Trophoblast cell (in vitro differentiated cells and primary cell): ENCODE data around the gene CD200.

Source experiments
- DNase-seq, 2 donors: peaks; one replicate each; pipeline ENCODE4 v3.0.0-alpha.2; 2016
- H2AFZ ChIP-seq: 2 replicates; pipeline ENCODE4 v1.6.1; 2013; ENCODE audit warnings: low read length, moderate library complexity, mild to moderate bottlenecking; ENCODE audit not compliant: insufficient read depth, poor library complexity
- H2AK5ac ChIP-seq: 2 replicates; pipeline ENCODE4 v1.6.1; 2013; ENCODE audit warnings: mild to moderate bottlenecking, low read length
- H2BK120ac ChIP-seq: 2 replicates; pipeline ENCODE4 v1.6.1; 2013; ENCODE audit warnings: low read length, mild to moderate bottlenecking, moderate library complexity; ENCODE audit not compliant: insufficient read depth, poor library complexity
- H2BK12ac ChIP-seq: 2 replicates; pipeline ENCODE4 v1.6.1; 2013; ENCODE audit warnings: mild to moderate bottlenecking, low read length, moderate library complexity
- H2BK5ac ChIP-seq: 2 replicates; pipeline ENCODE4 v1.6.1; 2013; ENCODE audit warnings: low read length, low read depth, moderate library complexity, mild to moderate bottlenecking; ENCODE audit not compliant: poor library complexity
- H3K14ac ChIP-seq: 2 replicates; pipeline ENCODE4 v1.6.1; 2013; ENCODE audit warnings: mild to moderate bottlenecking, low read length
- H3K18ac ChIP-seq: 2 replicates; pipeline ENCODE4 v1.6.1; 2013; ENCODE audit warnings: mild to moderate bottlenecking, low read length
- H3K23ac ChIP-seq: 2 replicates; pipeline ENCODE4 v1.6.1; 2013; ENCODE audit warnings: low read length
- H3K27ac ChIP-seq: 2 replicates; pipeline ENCODE4 v1.5.1; 2013; ENCODE audit warnings: low read depth, mild to moderate bottlenecking, inconsistent platforms, low read length, moderate library complexity
- H3K27me3 ChIP-seq: 2 replicates; pipeline ENCODE4 v1.6.1; 2013; ENCODE audit warnings: inconsistent platforms, mild to moderate bottlenecking, low read length, moderate library complexity; ENCODE audit not compliant: insufficient read depth
- H3K36me3 ChIP-seq, 2 experiments: 1 replicate in 1 of 2; 2 replicates in 1 of 2; pipeline ENCODE4 v1.6.1; 2013; ENCODE audit warnings: low read length in 2 of 2, mild to moderate bottlenecking in 2 of 2, moderate library complexity in 1 of 2; ENCODE audit not compliant: insufficient read depth in 2 of 2, control insufficient read depth in 1 of 2
- H3K4ac ChIP-seq: 2 replicates; pipeline ENCODE4 v1.6.1; 2013; ENCODE audit warnings: low read depth, mild to moderate bottlenecking, low read length, moderate library complexity
- H3K4me1 ChIP-seq, 2 experiments: 1 replicate in 1 of 2; 2 replicates in 1 of 2; pipeline ENCODE4 v1.6.1; 2013; ENCODE audit warnings: low read length in 2 of 2, mild to moderate bottlenecking in 2 of 2, moderate library complexity in 1 of 2; ENCODE audit not compliant: insufficient read depth in 2 of 2, control insufficient read depth in 1 of 2
- H3K4me2 ChIP-seq: 2 replicates; pipeline ENCODE4 v1.6.1; 2013; ENCODE audit warnings: inconsistent platforms, mild to moderate bottlenecking, low read length, moderate library complexity
- H3K4me3 ChIP-seq: 2 replicates; pipeline ENCODE4 v1.5.1; 2013; ENCODE audit warnings: mild to moderate bottlenecking, low read depth, low read length, inconsistent platforms
- H3K79me1 ChIP-seq: one replicate; pipeline ENCODE4 v1.6.1; 2013; ENCODE audit warnings: low read length
- H3K79me2 ChIP-seq: 2 replicates; pipeline ENCODE4 v1.6.1; 2013; ENCODE audit warnings: low read length, mild to moderate bottlenecking; ENCODE audit not compliant: control insufficient read depth, insufficient read depth, poor library complexity
- H3K9ac ChIP-seq: 2 replicates; pipeline ENCODE4 v1.6.1; 2013; ENCODE audit warnings: mild to moderate bottlenecking, low read length
- H3K9me3 ChIP-seq: 2 replicates; pipeline ENCODE4 v1.6.1; 2013; ENCODE audit warnings: low read depth, mild to moderate bottlenecking, control low read depth, inconsistent platforms, low read length; ENCODE audit not compliant: insufficient read depth
- H4K12ac ChIP-seq: 2 replicates; pipeline ENCODE4 v1.6.1; 2013; ENCODE audit warnings: low read depth, mild to moderate bottlenecking, low read length, moderate library complexity
- H4K8ac ChIP-seq: 2 replicates; pipeline ENCODE4 v1.6.1; 2013; ENCODE audit warnings: low read depth, mild to moderate bottlenecking, low read length, moderate library complexity
- H4K91ac ChIP-seq: one replicate; pipeline ENCODE4 v1.6.1; 2013; ENCODE audit warnings: low read depth, mild to moderate bottlenecking, low read length, moderate library complexity
- WGBS: extraction: QIAGEN DNeasy Blood & Tissue Kit; methylation state at CpG from one replicate; pipeline ENCODE4 v1.1.7; 2013; ENCODE audit warnings: missing lambda C conversion rate; ENCODE audit not compliant: insufficient read length, insufficient coverage; ENCODE audit errors: extremely low coverage; 5-methylcytosine and 5-hydroxymethylcytosine counted together

CD200 gene

GRCh38 chr3:112334691-112335433 is 1.9 kb downstream of the CD200 start:
- Histone ChIP-seq H2BK12ac (no peak overlapping the region), H3K18ac (no peak overlapping the region), H3K27ac (no peak overlapping the region), H3K36me3 (no peaks in the 10 kb centered on the region), H3K4me2 (no peak overlapping the region), H4K91ac (no peak overlapping the region), H3K9me3 (no peaks in the 10 kb centered on the region), H3K4me1 (peaks cover 0 to 2% of the 10 kb centered on the region in 2 experiments), H3K14ac (no peak overlapping the region), H2BK5ac (no peak overlapping the region), H3K79me2 (no peaks in the 10 kb centered on the region), H3K9ac (no peak overlapping the region), H4K8ac (no peak overlapping the region), H3K79me1 (no peaks in the 10 kb centered on the region), H3K27me3 (no peaks in the 10 kb centered on the region), H3K23ac (no peak overlapping the region), H4K12ac (no peak overlapping the region), H3K4me3 (no peak overlapping the region), H3K4ac (no peak overlapping the region), H2AK5ac (no peak overlapping the region), H2BK120ac (no peak overlapping the region), H2AFZ (no peak overlapping the region)
- DNase-seq, result no peak
- no CpG with 5 or more reads among the region's 6 CpGs for WGBS

- H3K14ac ChIP-seq, result no peak overlapping the region
- no peak overlapping the region for H3K23ac ChIP-seq
- H3K9ac ChIP-seq, result no peak overlapping the region
- H2AFZ ChIP-seq, result no peak overlapping the region
- H4K8ac ChIP-seq, result no peak overlapping the region
- no peak overlapping the region for H2AK5ac ChIP-seq
- no peaks in the 10 kb centered on the region for H3K36me3 ChIP-seq
- H2BK5ac ChIP-seq, result no peak overlapping the region
- H3K79me2 ChIP-seq, result no peaks in the 10 kb centered on the region
- H3K27ac ChIP-seq, result no peak overlapping the region
- H4K12ac ChIP-seq, result no peak overlapping the region
- H3K27me3 ChIP-seq, result no peaks in the 10 kb centered on the region
- H3K79me1 ChIP-seq, result no peaks in the 10 kb centered on the region
- H4K91ac ChIP-seq, result no peak overlapping the region
- H3K9me3 ChIP-seq, result no peaks in the 10 kb centered on the region
- no peak overlapping the region for H2BK12ac ChIP-seq
- no peak overlapping the region for H3K4ac ChIP-seq
- no CpG with 5 or more reads among the region's 2 CpGs for WGBS
- DNase-seq, result no peak
- no peak overlapping the region for H2BK120ac ChIP-seq
- no peak overlapping the region for H3K4me2 ChIP-seq
- no peak overlapping the region for H3K4me3 ChIP-seq
- peaks cover 0 to 2% of the 10 kb centered on the region in 2 experiments for H3K4me1 ChIP-seq
- no peak overlapping the region for H3K18ac ChIP-seq
Observed at GRCh38 chr3:112335434-112335781, 2.5 kb downstream of the CD200 start.

GRCh38 chr3:112338021-112338726 is 5.2 kb downstream of the CD200 start:
- peak overlapping the region; percentile 20 for H3K4me2 ChIP-seq
- no peak overlapping the region for H4K91ac ChIP-seq
- H3K18ac ChIP-seq, result no peak overlapping the region
- H3K9ac ChIP-seq, result no peak overlapping the region
- no peaks in the 10 kb centered on the region for H3K9me3 ChIP-seq
- H2AK5ac ChIP-seq, result no peak overlapping the region
- no peaks in the 10 kb centered on the region for H3K27me3 ChIP-seq
- no peak overlapping the region for H3K4ac ChIP-seq
- no peak overlapping the region for H4K12ac ChIP-seq
- no peaks in the 10 kb centered on the region for H3K36me3 ChIP-seq
- H4K8ac ChIP-seq, result no peak overlapping the region
- no peaks in the 10 kb centered on the region for H3K4me1 ChIP-seq
- H2AFZ ChIP-seq, result no peak overlapping the region
- no peak overlapping the region for H3K14ac ChIP-seq
- no peak overlapping the region for H3K23ac ChIP-seq
- no peak overlapping the region for H2BK12ac ChIP-seq
- H3K79me2 ChIP-seq, result no peaks in the 10 kb centered on the region
- peak; percentile 45 to 85 for DNase-seq
- no peak overlapping the region for H2BK5ac ChIP-seq
- H2BK120ac ChIP-seq, result no peak overlapping the region
- WGBS, result no CpG with 5 or more reads among the region's 6 CpGs
- no peak overlapping the region for H3K27ac ChIP-seq
- no peaks in the 10 kb centered on the region for H3K79me1 ChIP-seq
- no peak overlapping the region for H3K4me3 ChIP-seq

- no peaks in the 10 kb centered on the region for H3K27me3 ChIP-seq
Observed at GRCh38 chr3:112338727-112339056, 5.7 kb downstream of the CD200 start.

More at GRCh38 chr3:112338727-112339056, 5.7 kb downstream of the CD200 start:
- Histone ChIP-seq H3K4me1 (no peaks in the 10 kb centered on the region), H2BK5ac (no peak overlapping the region), H4K8ac (no peak overlapping the region), H2AK5ac (no peak overlapping the region), H3K9me3 (no peaks in the 10 kb centered on the region), H3K9ac (no peak overlapping the region), H3K4ac (no peak overlapping the region), H3K14ac (no peak overlapping the region), H3K36me3 (no peaks in the 10 kb centered on the region), H4K12ac (no peak overlapping the region), H3K27ac (no peak overlapping the region), H2BK12ac (no peak overlapping the region), H3K18ac (no peak overlapping the region), H3K79me1 (no peaks in the 10 kb centered on the region), H2BK120ac (no peak overlapping the region), H4K91ac (no peak overlapping the region), H3K4me2 (peak overlapping the region; percentile 20), H3K79me2 (no peaks in the 10 kb centered on the region), H3K23ac (no peak overlapping the region), H2AFZ (no peak overlapping the region), H3K4me3 (no peak overlapping the region)
- DNase-seq, result no peak
- WGBS, result no CpG with 5 or more reads among the region's 2 CpGs
